BE2C (cell line): ENCODE measurements around the gene C3AR1.
"Not testable (repeated sequence)": the region's sequence is repeated elsewhere in the genome, so short reads cannot be mapped to it uniquely, and the experiment has no call there.

ENCODE experiments used
- DNase-seq: peaks from one replicate; pipeline ENCODE4 v3.0.0-alpha.2; 2020
- H3K27me3 ChIP-seq: fragments of 250-450 bp; sonication (Bioruptor Pico); 2 replicates; pipeline ENCODE4 v1.5.1; 2020; ENCODE audit warnings: mild to moderate bottlenecking
- H3K36me3 ChIP-seq: fragments of 250-450 bp; sonication (Bioruptor Pico); 2 replicates; pipeline ENCODE4 v1.5.1; 2020; ENCODE audit warnings: mild to moderate bottlenecking
- H3K4me1 ChIP-seq: fragments of 250-450 bp; sonication (Bioruptor Pico); 2 replicates; pipeline ENCODE4 v1.5.1; 2020
- H3K4me3 ChIP-seq: 2 replicates; pipeline ENCODE4 v1.5.1; 2011; ENCODE audit warnings: low read depth, low read length
- H3K9me3 ChIP-seq: fragments of 250-450 bp; sonication (Bioruptor Pico); 2 replicates; pipeline ENCODE4 v1.5.1; 2020
- CTCF ChIP-seq: IDR thresholded peaks from 2 replicates; pipeline ENCODE4 v1.5.1; 2012; ENCODE audit warnings: mild to moderate bottlenecking, low read depth, low read length

Gene C3AR1

GRCh38 chr12:8089716-8090115 is 23.6 kb upstream of the C3AR1 start:
- no peak for TF ChIP-seq CTCF
- Histone ChIP-seq H3K4me1 (no peaks in the 10 kb centered on the region), H3K4me3 (no peak overlapping the region), H3K27me3 (no peaks in the 10 kb centered on the region), H3K9me3 (no peaks in the 10 kb centered on the region), H3K36me3 (peaks cover 49% of the 10 kb centered on the region)
- no peak for DNase-seq

- DNase-seq, H3K4me3 ChIP-seq, H3K27me3 ChIP-seq, H3K9me3 ChIP-seq, H3K4me1 ChIP-seq: not testable (repeated sequence)
- peaks cover 44% of the 10 kb centered on the region for H3K36me3 ChIP-seq
Observed at GRCh38 chr12:8089277-8089676, 23.1 kb upstream of the C3AR1 start.

GRCh38 chr12:8088574-8088973 is 22.4 kb upstream of the C3AR1 start:
- DNase-seq: no peak
- H3K27me3 ChIP-seq: no peaks in the 10 kb centered on the region
- TF ChIP-seq CTCF: no peak
- H3K36me3 ChIP-seq: peaks cover 38% of the 10 kb centered on the region
- no peaks in the 10 kb centered on the region for H3K4me1 ChIP-seq
- no peak overlapping the region for H3K4me3 ChIP-seq
- no peaks in the 10 kb centered on the region for H3K9me3 ChIP-seq

- no peak for TF ChIP-seq CTCF
- H3K4me3 ChIP-seq: no peak overlapping the region
- H3K4me1 ChIP-seq: no peaks in the 10 kb centered on the region
- no peak for DNase-seq
- H3K36me3 ChIP-seq: peaks cover 30% of the 10 kb centered on the region
- H3K9me3 ChIP-seq: no peaks in the 10 kb centered on the region
- no peaks in the 10 kb centered on the region for H3K27me3 ChIP-seq
Observed at GRCh38 chr12:8087666-8088065, 21.5 kb upstream of the C3AR1 start.

GRCh38 chr12:8084351-8084750 is 18.2 kb upstream of the C3AR1 start:
- H3K4me3 ChIP-seq, H3K36me3 ChIP-seq, H3K4me1 ChIP-seq, H3K27me3 ChIP-seq, H3K9me3 ChIP-seq, DNase-seq: not testable (repeated sequence)

- peaks cover 4% of the 10 kb centered on the region; the same call in 1 of the 2 replicates for H3K4me1 ChIP-seq
- no peak for TF ChIP-seq CTCF
- H3K4me3 ChIP-seq: peak overlapping the region; percentile 91
- no peak for DNase-seq
- H3K9me3 ChIP-seq: no peaks in the 10 kb centered on the region
- no peaks in the 10 kb centered on the region; the same call in 1 of the 2 replicates for H3K36me3 ChIP-seq
- H3K27me3 ChIP-seq: no peaks in the 10 kb centered on the region
Observed at GRCh38 chr12:8082808-8083100, 16.6 kb upstream of the C3AR1 start.

- Histone ChIP-seq H3K9me3 (no peaks in the 10 kb centered on the region), H3K4me1 (peaks cover 15% of the 10 kb centered on the region), H3K4me3 (peak overlapping the region; percentile 91), H3K36me3 (no peaks in the 10 kb centered on the region; the same call in 1 of the 2 replicates), H3K27me3 (no peaks in the 10 kb centered on the region)
- TF ChIP-seq CTCF: no peak
- no peak for DNase-seq
Observed at GRCh38 chr12:8081251-8081920, 15.2 kb upstream of the C3AR1 start.
